Activated CD8-positive, alpha-beta T cell treated with anti-CD3 and anti-CD28 coated beads for 36 hours (primary cell): ENCODE measurements around the gene ITPKB. TPM values are rescaled to one million over a fixed set of nuclear protein-coding genes. Genes with fewer than 3 reads are reported as not detected.
A peak's percentile ranks its signal among the peaks of the same experiment; 100 is the strongest.

ENCODE experiments used
- ATAC-seq: fragments of 200-7000 bp; cut with Tn5 transposase; one replicate; pipeline ENCODE4 v1.10.0; 2021; ENCODE audit warnings: mild to moderate bottlenecking, moderate library complexity
- CTCF ChIA-PET: fragments of 350-600 bp; sonication (Branson Sonifier 250); formaldehyde crosslinking; loops from one replicate; lab custom pipeline; 2021; ENCODE audit warnings: antibody characterized with exemption; lab: Charles Lee
- POLR2A ChIA-PET: fragments of 350-600 bp; sonication (Branson Sonifier 250); formaldehyde crosslinking; loops from one replicate; lab custom pipeline; 2021; ENCODE audit warnings: antibody characterized with exemption; lab: Charles Lee
- DNase-seq: peaks from one replicate; pipeline ENCODE4 v3.0.0-alpha.2; 2020
- H3K27ac Mint-ChIP-seq: one replicate; pipeline ENCODE4 v1.8.0; 2021; ENCODE audit warnings: mild to moderate bottlenecking, mixed read lengths
- H3K27me3 Mint-ChIP-seq: one replicate; pipeline ENCODE4 v1.8.0; 2021; ENCODE audit warnings: mixed read lengths
- H3K36me3 Mint-ChIP-seq: one replicate; pipeline ENCODE4 v1.8.0; 2021; ENCODE audit warnings: low read depth, mixed read lengths
- H3K4me1 Mint-ChIP-seq: one replicate; pipeline ENCODE4 v1.8.0; 2021; ENCODE audit warnings: low read depth, mixed read lengths
- H3K4me3 Mint-ChIP-seq: one replicate; pipeline ENCODE4 v1.8.0; 2021; ENCODE audit warnings: mild to moderate bottlenecking, moderate library complexity, mixed read lengths
- H3K9me3 Mint-ChIP-seq: one replicate; pipeline ENCODE4 v1.8.0; 2021; ENCODE audit warnings: mixed read lengths
- intact Hi-C: fragments of 100-400 bp; cut with micrococcal nuclease; formaldehyde crosslinking; loops from one replicate; pipeline ENCODE4 v1.10.0; 2022
- total RNA-seq, 2 experiments: library from RNA; stranded (reverse); gene quantifications; one replicate each; pipeline ENCODE4 v1.2.3, GENCODE V29; 2021
- TF ChIP-seq, protein P1 (sequence below): fragments of 200-600 bp; IDR thresholded peaks from one replicate; pipeline ENCODE4 v1.8.0; 2022; ENCODE audit warnings: antibody characterized with exemption, mild to moderate bottlenecking

ITPKB gene
- total RNA-seq, 2 experiments from 2014 or later, result 40.8 to 42.6 TPM

- peak overlapping the region; percentile 73 for H3K27ac Mint-ChIP-seq
- peaks cover 39% of the 10 kb centered on the region for H3K4me1 Mint-ChIP-seq
- peak overlapping the region; percentile 92 for H3K4me3 Mint-ChIP-seq
- ATAC-seq (no peak), DNase-seq (no peak)
- ChIA-PET CTCF (interaction anchor here (0.7 to 2.9 kb wide), 15 partner anchors 14 to 110 kb away, joined by 3 to 11 read pairs (median 4); no protein-coding TSS in a partner anchor), POLR2A (interaction anchor here (0.8 to 9.4 kb wide), 12 partner anchors 13 to 110 kb away, joined by 3 to 71 read pairs (median 4); no protein-coding TSS in a partner anchor)
- intact Hi-C loops, result no loop called here
- no peaks in the 10 kb centered on the region for H3K9me3 Mint-ChIP-seq
- no peaks in the 10 kb centered on the region for H3K27me3 Mint-ChIP-seq
- H3K36me3 Mint-ChIP-seq, result peaks cover 53% of the 10 kb centered on the region
- TF ChIP-seq, protein P1, sequence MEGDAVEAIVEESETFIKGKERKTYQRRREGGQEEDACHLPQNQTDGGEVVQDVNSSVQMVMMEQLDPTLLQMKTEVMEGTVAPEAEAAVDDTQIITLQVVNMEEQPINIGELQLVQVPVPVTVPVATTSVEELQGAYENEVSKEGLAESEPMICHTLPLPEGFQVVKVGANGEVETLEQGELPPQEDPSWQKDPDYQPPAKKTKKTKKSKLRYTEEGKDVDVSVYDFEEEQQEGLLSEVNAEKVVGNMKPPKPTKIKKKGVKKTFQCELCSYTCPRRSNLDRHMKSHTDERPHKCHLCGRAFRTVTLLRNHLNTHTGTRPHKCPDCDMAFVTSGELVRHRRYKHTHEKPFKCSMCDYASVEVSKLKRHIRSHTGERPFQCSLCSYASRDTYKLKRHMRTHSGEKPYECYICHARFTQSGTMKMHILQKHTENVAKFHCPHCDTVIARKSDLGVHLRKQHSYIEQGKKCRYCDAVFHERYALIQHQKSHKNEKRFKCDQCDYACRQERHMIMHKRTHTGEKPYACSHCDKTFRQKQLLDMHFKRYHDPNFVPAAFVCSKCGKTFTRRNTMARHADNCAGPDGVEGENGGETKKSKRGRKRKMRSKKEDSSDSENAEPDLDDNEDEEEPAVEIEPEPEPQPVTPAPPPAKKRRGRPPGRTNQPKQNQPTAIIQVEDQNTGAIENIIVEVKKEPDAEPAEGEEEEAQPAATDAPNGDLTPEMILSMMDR, result no peak
Measured at GRCh38 chr1:226736001-226736907, 2.8 kb downstream of the ITPKB start.

GRCh38 chr1:226735576-226735975 is 3.5 kb downstream of the ITPKB start:
- Mint-ChIP-seq H3K36me3 (peaks cover 60% of the 10 kb centered on the region), H3K27ac (peak overlapping the region; percentile 73), H3K27me3 (no peaks in the 10 kb centered on the region), H3K4me1 (peaks cover 41% of the 10 kb centered on the region), H3K4me3 (peak overlapping the region; percentile 92), H3K9me3 (no peaks in the 10 kb centered on the region)
- DNase-seq (no peak), ATAC-seq (no peak)
- CTCF ChIA-PET, result interaction anchor here (1.1 to 2.9 kb wide), 9 partner anchors 31 to 109 kb away, joined by 3 to 11 read pairs (median 5); no protein-coding TSS in a partner anchor
- intact Hi-C loops, result no loop called here
- POLR2A ChIA-PET, result interaction anchor here (1.2 to 9.4 kb wide), 7 partner anchors 19 to 71 kb away, joined by 3 to 71 read pairs (median 8); no protein-coding TSS in a partner anchor
- TF ChIP-seq, protein P1, result no peak

GRCh38 chr1:226734611-226735153 is 4.4 kb downstream of the ITPKB start:
- Mint-ChIP-seq H3K27ac (peak overlapping the region; percentile 73), H3K4me3 (peak overlapping the region; percentile 92), H3K27me3 (no peaks in the 10 kb centered on the region), H3K36me3 (peaks cover 68% of the 10 kb centered on the region), H3K9me3 (no peaks in the 10 kb centered on the region), H3K4me1 (peaks cover 42% of the 10 kb centered on the region)
- ChIA-PET CTCF (interaction anchor here (0.7 to 2.9 kb wide), 7 partner anchors 23 to 108 kb away, joined by 3 to 11 read pairs (median 3); no protein-coding TSS in a partner anchor), POLR2A (interaction anchor here (0.7 to 9.4 kb wide), 6 partner anchors 25 to 101 kb away, joined by 3 to 71 read pairs (median 4); no protein-coding TSS in a partner anchor)
- no peak for ATAC-seq
- TF ChIP-seq, protein P1, result no peak
- intact Hi-C loops, result loop anchor here (5.0 kb wide), 1 partner anchor 63 kb away; no protein-coding TSS in a partner anchor
- DNase-seq, result no peak

DNA sequence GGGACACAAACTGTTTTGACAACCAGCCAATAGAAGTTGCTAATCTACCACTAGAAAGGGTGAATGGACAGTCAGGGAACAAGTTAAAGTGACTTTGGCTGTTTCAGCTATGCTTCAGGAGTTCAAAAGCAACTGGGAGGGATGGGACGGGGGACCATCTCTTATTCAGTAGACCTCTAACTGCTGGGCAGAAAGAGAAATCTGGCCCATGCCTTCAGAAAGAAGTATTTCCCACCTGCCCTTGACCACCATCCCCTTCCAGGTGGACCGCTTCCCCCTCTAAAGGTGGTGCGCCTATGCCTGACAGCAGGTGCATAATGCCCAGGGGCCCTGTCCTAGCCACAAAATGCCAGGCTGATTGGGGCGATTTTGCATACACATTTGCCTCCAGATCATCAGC is 5.2 kb downstream of the ITPKB start:
- Mint-ChIP-seq H3K27ac (peak overlapping the region; percentile 73), H3K9me3 (no peaks in the 10 kb centered on the region), H3K36me3 (peaks cover 71% of the 10 kb centered on the region), H3K4me3 (peak overlapping the region; percentile 92), H3K27me3 (no peaks in the 10 kb centered on the region), H3K4me1 (peaks cover 43% of the 10 kb centered on the region)
- TF ChIP-seq, protein P1, result no peak
- no peak for ATAC-seq
- ChIA-PET CTCF (interaction anchor here (0.9 to 2.9 kb wide), 8 partner anchors 22 to 107 kb away, joined by 3 to 11 read pairs (median 3); no protein-coding TSS in a partner anchor), POLR2A (interaction anchor here (0.7 to 9.4 kb wide), 8 partner anchors 12 to 100 kb away, joined by 3 to 71 read pairs (median 4); no protein-coding TSS in a partner anchor)
- no peak for DNase-seq
- intact Hi-C loops, result loop anchor here (5.0 kb wide), 1 partner anchor 63 kb away; no protein-coding TSS in a partner anchor
